Embryonic facial prominence (tissue), 1 donor: ENCODE measurements around the gene B4GALT2.

Experiments used
- DNase-seq: peaks from one replicate; pipeline ENCODE4 v3.0.0-alpha.2; 2016; ENCODE audit errors: extremely low spot score

The B4GALT2 gene

DNA sequence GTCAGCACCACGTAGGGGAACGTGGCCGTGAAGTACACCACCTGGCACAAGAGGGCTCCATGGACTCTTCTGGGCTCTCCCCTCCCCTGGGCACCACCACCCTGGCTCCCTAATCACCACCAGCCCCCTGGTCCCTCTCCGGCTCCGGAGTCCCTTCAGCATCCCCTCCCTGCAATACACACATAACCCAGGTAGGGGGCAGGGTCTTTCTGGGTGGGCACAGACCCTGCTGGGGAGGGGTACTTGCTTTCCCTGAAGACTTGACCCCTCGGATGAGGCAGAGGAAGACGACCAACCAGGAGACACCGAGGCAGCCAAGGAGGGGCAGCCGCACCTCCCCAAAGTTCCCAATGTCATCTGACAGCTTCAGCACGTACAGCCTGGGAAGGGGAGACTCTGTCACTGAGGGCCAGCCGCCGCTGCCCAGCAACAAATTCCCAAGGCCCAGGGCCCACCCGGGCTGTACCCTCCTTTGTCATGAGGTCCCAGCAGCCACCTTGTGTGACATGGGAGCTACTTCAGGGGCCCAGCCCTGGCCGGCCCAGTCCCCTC lies 23.7 kb downstream of the B4GALT2 start:
- no peak for DNase-seq

DNA sequence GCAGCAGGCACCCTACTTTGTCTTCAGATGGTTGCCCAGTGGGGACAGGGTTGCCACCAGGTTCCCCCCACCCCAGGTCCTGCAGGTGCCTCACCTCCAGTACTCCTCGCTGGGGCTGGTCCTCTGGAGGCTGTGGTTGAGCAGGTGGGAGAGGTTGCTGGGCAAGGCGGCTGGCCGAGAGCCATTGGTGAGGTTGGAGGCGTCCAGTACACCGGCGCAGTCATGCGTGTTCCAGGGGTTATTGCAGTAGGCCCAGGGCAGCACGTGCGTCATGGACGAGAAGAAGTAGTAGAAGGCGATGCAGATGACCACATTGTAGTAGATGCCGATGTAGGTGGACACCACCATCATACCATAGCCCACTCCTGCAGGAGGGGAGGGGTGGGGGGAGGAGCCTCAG lies 29.2 kb downstream of the B4GALT2 start:
- no peak for DNase-seq

DNA sequence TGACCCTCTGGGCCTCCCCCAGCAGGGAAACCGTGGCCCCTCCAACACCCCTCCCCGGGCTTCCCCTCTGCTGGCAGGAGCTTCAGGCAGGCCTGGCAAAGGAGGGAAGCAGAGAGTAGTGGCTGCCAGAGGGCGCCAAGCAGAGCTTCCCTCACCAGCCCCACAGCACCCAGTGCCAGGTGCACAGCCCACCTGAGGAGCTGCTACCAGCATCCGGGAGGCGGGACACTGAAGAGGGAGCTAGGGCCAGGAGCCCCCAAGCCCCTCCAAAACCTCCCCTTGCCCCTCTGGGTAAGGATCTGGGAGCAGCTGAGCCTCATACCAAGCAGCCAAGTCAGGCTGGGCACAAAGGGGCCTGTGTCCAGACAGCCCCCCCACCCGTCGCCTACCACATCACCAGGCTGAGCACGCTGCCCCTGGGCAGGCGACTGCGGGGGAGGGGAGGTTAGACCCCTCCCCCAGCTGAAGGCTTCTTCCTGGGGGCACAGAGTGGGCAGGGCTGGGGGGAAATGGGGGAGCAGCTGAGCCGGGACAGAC lies 32.0 kb downstream of the B4GALT2 start:
- no peak for DNase-seq

DNA sequence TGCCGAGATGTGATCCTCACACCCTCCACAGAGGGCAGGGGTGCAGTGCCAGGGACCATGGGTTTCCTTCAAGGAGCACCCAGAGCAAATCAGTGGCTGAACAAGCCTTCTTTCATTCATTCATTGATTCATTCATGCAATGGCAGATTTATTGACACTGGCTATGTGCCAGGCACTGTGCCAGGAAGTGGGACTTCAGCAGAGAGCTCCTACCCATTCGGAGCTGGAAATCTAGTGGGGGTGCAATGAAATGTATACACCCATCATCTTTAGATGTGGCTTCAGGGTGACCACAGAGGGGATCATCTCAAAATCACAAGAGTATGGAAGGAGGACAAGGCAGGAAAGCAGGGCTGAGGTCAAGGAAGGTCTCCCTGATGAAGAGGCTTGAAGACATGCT lies 33.4 kb downstream of the B4GALT2 start:
- no peak for DNase-seq

DNA sequence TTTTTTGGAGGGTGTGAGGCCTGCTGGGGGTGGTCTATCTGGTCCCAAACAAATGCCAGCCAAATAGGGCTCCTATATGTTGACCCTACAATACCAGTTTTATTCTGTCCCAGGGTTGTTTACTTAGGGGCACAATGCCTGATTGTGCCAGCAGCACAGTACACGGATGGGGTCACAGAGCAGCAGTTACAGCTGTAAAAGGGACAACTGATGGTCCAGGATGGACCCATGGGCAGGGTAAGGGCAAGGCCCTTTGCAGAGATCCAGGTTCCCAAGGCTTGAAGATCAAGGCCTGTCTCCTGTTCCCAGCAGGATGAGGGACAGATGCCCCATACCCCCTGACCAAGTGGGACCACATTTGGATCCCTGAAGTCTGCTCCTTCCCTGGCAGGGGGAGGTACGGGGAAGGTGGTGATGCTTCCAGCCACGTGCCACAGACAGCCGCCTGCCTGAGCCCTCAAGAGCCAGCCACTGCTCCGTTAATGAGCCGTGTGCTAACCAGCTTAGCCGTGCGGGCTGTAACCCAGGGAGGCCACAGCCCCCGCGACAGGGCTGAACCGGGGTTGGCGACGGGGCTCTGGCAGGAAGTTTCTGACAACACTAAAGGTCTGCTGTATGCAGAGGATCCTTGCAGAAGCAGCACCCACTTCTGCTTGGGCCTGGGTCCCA lies 34.1 kb downstream of the B4GALT2 start:
- DNase-seq: no peak

DNA sequence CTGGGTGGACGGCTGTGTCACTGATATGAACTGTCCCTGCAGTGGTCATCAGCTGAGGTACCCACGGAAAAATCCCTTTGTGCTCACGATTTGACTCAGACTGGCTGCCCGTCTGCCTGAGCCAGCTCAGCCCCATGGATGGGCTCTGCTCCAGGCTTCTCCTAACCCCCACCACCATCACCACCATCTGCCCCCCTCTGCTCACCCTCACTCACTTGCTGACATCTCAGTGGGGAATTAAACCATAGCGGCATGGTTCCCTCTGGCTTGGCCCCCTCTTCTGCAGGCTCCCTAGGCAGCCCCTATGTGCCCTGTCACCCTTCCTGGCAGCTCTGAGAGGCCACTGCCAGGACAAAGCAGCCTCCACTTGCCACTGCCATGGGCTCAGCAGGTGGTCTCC lies 34.9 kb downstream of the B4GALT2 start:
- DNase-seq: no peak

DNA sequence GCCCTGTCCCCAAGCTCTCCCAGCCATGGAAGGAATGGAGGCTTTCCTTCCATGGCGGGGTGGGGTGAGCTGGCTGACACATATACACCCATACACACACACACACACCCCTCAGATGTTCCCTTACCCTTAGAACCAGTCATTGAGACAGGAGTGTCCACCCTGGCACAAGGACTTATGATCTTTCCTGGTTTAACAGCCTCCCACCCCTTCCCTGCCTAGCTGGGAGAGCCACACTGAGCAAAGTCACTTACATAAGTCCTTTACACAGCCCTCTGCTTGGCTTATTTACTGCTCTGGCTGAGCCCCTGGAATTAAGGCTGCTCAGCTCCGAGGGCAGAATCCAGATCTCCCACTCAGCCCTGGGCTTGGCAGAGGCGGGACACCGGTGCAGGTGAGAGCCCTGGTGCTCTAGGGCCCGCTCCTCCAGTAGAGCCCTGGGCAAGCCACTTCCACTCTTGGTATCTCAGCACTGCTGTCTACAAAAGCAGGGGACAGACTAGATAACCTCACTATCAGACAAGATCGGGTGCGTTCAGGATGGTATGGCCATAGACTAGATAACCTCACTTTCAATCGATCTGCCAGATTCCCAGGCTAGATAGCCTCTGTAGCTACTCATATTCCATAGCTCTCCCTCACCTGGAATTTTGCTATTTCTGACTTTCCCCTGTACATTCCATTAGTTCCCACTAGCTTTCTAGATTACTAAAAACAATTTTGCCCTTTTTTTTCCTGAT lies 35.5 kb downstream of the B4GALT2 start:
- no peak for DNase-seq

DNA sequence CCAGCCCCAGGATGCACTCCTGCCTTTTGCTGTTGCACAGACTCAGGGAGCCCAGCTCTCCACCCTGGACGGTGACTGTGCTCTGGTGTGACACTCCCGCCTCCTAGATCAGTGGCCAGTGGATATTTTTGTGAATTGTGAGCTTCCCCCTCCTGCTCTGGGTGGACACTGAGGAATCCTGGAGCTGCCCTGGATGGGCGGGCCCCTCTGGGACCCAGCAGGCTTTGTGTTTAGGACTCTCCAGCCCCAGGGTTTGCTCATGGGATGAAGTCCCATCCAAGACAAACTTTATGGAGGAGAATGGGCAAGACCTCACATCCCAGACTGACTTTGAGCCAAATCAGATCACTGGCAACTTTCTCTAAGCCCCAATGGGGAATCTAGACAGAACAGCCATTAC lies 36.2 kb downstream of the B4GALT2 start:
- DNase-seq: no peak

DNA sequence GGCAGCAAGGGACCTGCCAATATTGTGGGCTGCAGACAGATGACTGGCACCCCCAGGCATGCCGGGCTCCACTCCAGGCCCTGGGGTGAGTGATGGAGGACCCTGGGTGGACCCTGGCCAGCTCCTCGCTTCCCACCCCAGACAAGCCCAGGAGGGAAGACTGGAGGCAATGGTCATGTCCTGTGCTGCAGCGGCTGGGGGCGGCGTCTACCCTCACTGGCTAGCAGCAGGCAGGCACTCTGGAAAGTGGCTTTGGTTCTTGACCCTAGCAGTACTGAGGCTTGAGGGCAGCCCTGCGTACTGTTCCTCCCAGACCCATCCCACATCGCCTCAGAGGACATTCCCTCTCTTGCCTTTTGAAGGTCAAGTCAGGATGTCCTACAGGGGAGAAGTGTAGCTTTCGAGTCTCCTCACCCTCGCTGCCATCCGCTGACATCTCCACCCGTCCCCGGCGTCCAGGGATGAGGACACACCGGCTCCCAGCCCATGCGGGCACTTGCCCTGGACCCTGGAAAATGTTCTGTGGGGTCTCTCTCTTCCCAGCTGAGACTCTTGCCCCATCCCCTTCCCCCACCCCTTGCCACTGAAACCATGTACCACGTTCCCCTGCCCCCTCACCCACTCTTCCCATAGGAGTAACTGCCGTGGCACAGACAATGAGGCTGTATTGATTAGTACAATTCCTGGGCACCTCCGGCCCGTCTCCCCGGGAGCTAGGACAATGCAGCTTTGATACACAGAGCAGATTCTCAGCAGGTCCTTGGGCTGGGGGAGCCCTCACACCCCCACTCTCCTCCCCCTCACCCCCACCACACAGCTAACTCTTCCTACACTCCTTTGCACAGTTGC lies 37.3 kb downstream of the B4GALT2 start:
- DNase-seq: no peak

DNA sequence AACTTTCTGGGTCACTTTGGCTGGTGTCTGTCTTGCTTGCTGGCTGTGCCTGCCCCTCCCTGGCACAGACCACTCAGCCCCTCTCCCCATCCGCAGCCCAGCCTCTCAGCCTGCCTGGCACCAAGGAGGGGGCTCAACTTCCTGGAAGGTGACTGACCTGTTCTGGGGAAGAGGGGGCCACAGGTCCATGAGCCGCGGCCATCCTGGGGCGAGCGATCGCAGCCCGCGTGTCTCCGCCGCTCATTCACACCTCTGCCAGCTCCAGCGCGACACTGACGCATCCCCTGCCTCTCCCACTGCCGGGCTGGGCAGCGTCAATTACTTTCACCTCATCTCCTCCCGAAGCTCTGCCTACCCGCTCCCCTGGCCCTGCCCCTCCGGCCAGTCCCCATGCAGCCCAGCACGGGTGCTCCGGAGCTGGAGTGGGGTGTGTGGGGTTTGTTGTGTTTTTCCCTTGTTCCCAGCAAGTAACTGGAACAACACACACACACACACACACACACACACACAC lies 37.9 kb downstream of the B4GALT2 start:
- no peak for DNase-seq

DNA sequence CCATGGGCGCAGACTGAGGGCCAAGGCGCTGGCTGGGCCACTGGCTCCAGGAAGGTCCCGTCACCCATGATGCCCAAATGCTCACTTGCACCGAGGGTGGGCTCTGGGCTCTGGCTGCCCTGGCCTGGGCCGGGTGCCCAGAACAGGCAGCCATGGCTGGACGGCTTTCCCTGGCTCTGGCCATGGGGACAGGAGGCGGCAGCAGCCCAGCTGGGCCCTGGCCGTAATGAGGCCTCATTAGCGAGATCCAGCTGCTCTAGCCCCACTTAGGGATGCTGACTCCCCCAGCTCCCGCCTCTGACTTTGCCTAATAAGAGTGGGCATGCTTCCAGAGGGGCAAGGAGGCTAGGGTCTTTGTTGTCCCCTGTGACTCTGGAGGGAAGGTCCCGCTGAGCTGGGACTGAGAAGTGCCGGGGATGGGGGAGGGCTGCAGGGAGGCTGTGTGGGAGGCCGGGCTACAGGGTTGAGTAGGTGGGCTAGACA lies 40.5 kb downstream of the B4GALT2 start:
- no peak for DNase-seq

DNA sequence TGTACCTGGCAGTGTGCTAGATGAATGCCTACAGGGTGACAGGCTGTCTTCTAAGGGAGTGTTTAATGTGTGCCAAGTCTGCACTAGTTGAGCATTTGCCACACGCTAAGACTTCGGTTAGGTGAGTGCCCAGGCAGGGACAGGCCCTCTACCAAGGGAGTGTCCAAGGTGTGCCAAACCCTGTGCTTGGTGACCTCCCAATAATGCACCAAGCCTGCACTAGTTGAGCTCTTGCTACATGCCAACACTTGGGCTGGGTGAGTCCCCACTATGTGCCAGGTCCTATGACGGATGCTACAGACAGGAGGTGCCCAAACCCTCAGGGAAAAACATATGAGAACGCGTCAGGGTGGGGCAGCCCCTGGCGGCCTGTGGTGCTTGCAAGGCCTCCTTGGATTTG lies 41.5 kb downstream of the B4GALT2 start:
- DNase-seq: no peak

DNA sequence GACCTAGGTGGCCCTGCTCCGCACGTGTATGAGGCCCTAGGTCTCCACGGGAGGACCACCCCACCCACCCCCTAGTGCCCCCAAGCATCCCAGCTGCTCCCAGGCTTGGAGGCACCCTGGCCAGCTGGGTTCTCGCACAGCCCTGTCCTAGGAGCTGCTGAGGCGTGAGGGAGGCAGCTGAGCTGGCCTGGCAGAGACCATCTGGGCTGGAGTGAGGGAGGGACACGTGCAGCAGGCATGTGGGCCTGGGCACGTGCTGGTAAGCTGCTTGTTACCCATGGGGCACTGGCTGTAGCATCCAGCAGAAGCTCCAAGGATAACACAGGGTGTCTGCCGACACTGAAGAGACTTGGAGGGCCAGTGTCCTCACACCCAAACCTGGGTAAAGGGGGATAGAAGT lies 42.1 kb downstream of the B4GALT2 start:
- no peak for DNase-seq

DNA sequence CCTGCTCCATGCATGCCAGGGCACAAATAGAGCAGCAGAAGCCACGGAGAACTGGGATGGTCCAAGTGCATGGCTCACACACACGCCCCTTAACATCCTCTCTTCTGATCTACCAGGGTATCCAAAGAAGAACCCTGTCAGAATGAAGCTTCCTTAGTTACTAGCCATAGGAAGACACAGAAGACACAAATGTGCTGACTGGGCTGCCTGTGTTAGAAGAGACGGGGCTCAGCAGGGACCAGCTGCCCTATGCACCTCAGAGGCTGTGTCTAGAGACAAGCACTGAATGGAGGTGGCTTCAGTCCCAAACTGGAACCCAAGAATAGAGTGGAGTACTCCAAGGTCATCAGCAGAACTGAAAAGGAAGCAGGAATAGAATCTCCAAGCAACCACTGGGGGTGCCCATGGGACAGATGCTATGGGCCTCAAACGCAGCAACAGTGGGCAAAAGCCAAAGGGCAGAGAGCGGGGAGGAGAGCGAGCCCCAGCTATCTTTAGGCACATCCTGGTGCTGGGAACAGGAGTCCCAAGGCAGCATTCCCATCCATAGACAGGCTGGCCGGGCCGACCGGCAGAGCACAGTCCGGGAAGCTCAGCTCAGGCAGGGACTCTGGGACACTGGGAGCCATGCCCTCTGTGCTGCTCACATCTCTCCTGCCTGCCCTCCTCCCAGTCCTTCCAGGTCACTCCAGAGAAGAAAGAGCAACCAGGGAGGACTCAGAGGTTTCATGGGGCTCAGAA lies 42.7 kb downstream of the B4GALT2 start:
- no peak for DNase-seq

DNA sequence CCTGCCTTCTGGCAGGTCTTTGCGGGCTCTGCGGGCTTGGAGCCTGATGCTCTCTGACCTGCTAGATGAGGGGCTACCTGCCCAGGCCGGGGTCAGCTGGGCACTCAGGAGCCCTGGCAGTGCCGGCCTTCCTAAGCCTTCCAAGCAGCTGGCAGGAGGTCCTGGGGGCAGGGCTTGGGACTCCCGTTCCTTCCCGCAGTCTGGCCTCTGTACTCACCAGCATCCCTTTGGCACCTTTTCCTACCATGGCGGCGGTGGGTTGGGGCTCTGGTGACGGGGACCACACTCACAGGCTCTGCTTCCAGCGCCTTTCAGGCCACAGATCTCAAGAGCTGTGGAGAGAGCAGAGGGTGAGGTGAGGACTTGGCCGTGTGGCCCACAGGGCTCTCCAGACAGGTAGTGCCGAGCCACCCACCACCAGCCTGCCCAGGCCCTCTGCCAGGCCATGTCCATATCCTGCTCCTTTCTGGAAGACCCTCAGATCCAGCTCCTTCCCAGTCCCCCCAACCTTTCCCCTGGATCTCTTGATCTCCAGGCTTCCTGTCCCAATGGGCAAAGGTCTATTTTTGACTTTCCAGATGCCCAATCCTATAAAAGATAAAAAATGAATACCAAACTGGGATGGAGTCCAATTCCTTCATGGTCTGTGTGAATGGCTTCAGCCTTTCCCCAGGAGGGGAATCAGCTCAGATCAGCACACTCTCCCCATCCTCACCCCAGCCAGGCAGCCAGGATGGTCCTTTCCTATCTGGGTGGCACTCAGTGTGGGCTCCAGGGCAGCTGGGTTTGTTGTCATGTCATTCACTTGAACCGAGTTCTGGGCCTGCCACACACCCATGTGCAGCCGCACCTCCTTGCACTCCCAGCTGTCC lies 45.3 kb downstream of the B4GALT2 start:
- DNase-seq: no peak

DNA sequence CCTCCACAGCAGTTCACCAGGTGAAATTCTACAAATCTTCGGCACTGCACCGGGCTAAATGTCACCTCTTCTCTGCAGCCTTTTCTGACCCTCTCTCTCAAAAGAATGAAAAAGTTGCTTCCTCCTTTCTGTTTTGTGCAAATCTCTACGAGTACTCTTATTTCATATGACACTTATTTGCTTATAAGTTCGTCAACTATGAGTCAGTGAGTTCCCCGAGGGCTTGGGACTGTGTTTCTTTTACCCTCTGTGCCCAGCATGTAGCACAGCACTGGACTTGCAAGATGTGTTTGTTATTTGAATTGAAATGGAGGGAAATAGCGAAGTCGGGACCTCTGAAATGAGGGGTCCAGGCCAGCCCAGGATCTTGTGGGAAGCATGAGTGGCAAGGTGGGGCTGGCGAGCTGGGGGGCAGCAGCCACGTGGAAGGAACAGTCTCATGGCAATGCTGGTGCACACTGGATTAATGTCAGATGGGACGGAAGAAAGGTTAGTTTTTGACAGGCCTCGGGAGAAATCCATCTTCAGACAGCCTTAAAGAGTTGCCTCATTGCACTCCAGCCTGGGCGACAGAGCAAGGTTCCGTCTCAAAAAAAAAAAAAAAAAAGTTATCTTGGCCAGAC lies 46.0 kb downstream of the B4GALT2 start:
- DNase-seq: no peak

DNA sequence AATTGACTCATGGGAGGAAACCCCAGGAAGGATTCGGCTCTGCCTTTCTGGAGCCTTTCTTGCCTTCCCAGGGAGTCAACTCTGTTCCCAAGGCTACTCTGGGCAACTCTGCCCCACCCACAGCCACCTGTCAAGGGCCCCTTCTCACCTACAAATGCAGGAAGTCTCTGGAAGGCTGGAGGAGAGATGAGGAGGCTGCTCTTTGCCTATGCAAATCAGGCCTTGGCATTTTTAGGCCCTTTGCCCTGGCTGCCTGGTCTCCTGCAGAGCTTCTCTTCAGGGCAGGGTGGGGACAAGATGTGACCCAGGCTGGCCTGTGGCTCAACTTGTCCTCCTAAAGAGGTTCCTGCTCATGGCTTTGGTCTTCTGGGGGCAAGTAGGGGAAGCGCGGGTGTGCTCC lies 46.8 kb downstream of the B4GALT2 start:
- no peak for DNase-seq

DNA sequence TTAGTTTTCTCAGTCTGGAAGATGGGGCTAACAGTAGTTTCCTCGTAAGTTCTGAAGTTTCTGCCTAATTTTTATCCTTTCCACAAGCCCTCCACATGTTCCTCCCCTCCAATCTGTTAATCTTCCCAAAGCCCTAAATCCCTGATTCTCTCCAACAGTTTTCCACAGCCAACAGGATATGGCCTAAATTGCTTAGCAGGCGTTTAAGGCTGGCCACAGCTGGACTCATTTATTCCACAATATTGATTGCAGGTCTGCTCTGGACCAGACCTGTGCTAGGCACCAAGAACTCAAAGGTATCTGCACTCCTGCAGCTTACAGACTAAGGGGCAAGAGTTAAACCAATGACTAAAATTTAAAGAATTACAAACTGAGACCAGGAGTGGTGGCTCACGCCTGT lies 48.3 kb downstream of the B4GALT2 start:
- no peak for DNase-seq

DNA sequence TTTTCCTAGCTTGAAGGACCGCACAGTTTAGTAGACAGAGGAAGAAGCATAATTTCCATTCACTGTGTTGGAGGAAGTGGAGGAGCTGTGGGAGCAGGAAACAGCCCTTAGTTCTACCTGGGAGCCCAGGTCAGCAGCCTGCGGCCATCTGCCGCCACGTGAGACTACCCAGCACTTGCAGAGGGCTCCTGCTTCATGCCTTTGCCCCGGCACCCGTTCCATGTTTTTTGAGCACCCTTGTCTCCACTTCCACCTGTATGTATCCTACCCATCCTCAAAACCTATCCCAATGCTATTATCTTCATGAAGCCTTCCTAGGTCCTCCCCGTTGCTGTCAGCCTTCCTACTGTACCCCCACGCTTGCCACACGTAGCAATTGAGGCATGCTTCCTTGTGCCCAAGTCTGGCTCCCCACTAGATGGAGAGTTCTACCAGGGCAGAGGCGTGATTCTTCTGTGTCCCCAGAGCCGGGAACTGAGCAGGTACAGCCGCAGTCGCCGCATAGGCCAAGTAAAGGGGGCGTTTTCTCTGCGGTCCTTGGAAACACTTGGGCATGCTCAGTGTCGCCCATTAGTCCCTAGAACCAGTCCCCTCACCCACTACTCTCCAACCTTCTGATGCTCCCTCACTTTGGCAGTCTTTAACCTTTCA lies 50.4 kb downstream of the B4GALT2 start:
- DNase-seq: no peak
